HG03095 (cell line): ENCODE results near the gene DNAJC12.
A peak's percentile ranks its signal among the peaks of the same experiment; 100 is the strongest.
"Not testable (repeated sequence)": the region's sequence is repeated elsewhere in the genome, so short reads cannot be mapped to it uniquely, and the experiment has no call there.

Experiments used
- ATAC-seq: cut with Tn5 transposase; IDR thresholded peaks from one replicate; pipeline ENCODE4 v1.9.1; 2021; ENCODE audit warnings: moderate library complexity; ENCODE audit not compliant: unreplicated experiment

Gene DNAJC12

GRCh38 chr10:67794256-67794655 is 43.7 kb downstream of the DNAJC12 start:
- ATAC-seq: no peak

GRCh38 chr10:67793313-67793712 is 44.7 kb downstream of the DNAJC12 start:
- ATAC-seq: no peak

- no peak for ATAC-seq
Measured at GRCh38 chr10:67792653-67793052, 45.3 kb downstream of the DNAJC12 start.

GRCh38 chr10:67790534-67791408 is 47.2 kb downstream of the DNAJC12 start:
- peak; percentile 51 for ATAC-seq

GRCh38 chr10:67789769-67790168 is 48.2 kb downstream of the DNAJC12 start:
- no peak for ATAC-seq

GRCh38 chr10:67788028-67788886 is 49.7 kb downstream of the DNAJC12 start:
- ATAC-seq: peak; percentile 76

- no peak for ATAC-seq
Measured at GRCh38 chr10:67785098-67785497, 52.9 kb downstream of the DNAJC12 start.

- ATAC-seq: no peak
Measured at GRCh38 chr10:67784474-67784873, 53.5 kb downstream of the DNAJC12 start.

- ATAC-seq: no peak
Measured at GRCh38 chr10:67783606-67784294, 54.2 kb downstream of the DNAJC12 start.

GRCh38 chr10:67782530-67782929 is 55.5 kb downstream of the DNAJC12 start:
- ATAC-seq: no peak

GRCh38 chr10:67780759-67781538 is 57.0 kb downstream of the DNAJC12 start:
- ATAC-seq: peak; percentile 87

GRCh38 chr10:67780204-67780621 is 57.8 kb downstream of the DNAJC12 start:
- ATAC-seq: not testable (repeated sequence)

- peak; percentile 30 for ATAC-seq
Measured at GRCh38 chr10:67779465-67780203, 58.4 kb downstream of the DNAJC12 start.

GRCh38 chr10:67776371-67776770 is 61.6 kb downstream of the DNAJC12 start:
- no peak for ATAC-seq

- no peak for ATAC-seq
Measured at GRCh38 chr10:67775279-67775678, 62.7 kb downstream of the DNAJC12 start.

- ATAC-seq: peak; percentile 90
Measured at GRCh38 chr10:67772894-67773511, 65.0 kb downstream of the DNAJC12 start.

GRCh38 chr10:67772151-67772550 is 65.8 kb downstream of the DNAJC12 start:
- no peak for ATAC-seq

GRCh38 chr10:67771200-67771599 is 66.8 kb downstream of the DNAJC12 start:
- ATAC-seq: peak; percentile 11

GRCh38 chr10:67770537-67770936 is 67.5 kb downstream of the DNAJC12 start:
- peak; percentile 72 for ATAC-seq
